HG02943 (cell line): ENCODE results near the gene ZNF75A.

Experiments used
- ATAC-seq: cut with Tn5 transposase; IDR thresholded peaks from one replicate; pipeline ENCODE4 v1.9.1; 2021; ENCODE audit warnings: mild to moderate bottlenecking, low read depth, moderate library complexity; ENCODE audit not compliant: unreplicated experiment

The ZNF75A gene

GRCh38 chr16:3362931-3363330 is 57.6 kb downstream of the ZNF75A start:
- ATAC-seq: no peak

- ATAC-seq: no peak
These were observed 58.5 kb downstream of the ZNF75A start for GRCh38 chr16:3363793-3364192.

- ATAC-seq: peak; percentile 74
These were observed 59.6 kb downstream of the ZNF75A start for GRCh38 chr16:3364774-3365427.
